ENCODE data around the gene TLCD3A. TPM values are rescaled to one million over a fixed set of nuclear protein-coding genes. Genes with fewer than 3 reads are reported as not detected.

TLCD3A gene
- total RNA-seq, 1 experiment from 2014 or later: 13.4 TPM

DNA sequence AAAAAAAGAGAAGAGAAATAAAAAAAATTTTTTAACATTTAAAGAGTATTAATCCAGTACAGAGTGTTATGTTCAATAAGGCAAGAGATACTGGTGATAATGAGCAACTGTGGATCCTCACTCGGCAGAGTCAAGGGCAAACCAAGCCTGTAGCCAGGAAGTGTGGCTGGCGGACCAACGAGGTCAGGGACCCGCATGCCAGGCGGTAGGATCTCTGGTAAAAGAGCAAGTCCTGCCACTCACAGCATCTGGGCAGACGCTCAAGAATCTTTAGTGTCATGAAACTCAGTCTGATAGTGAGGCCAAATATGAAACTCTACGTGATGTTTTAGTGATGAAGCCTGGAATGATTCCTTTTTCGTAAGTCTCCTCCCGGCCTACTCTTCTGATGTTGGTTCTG is 28.0 kb downstream of the TLCD3A start:
- no peak overlapping the region for H3K4me3 ChIP-seq (ENCODE audit: low read depth, low read length)
- TF ChIP-seq, protein P1, sequence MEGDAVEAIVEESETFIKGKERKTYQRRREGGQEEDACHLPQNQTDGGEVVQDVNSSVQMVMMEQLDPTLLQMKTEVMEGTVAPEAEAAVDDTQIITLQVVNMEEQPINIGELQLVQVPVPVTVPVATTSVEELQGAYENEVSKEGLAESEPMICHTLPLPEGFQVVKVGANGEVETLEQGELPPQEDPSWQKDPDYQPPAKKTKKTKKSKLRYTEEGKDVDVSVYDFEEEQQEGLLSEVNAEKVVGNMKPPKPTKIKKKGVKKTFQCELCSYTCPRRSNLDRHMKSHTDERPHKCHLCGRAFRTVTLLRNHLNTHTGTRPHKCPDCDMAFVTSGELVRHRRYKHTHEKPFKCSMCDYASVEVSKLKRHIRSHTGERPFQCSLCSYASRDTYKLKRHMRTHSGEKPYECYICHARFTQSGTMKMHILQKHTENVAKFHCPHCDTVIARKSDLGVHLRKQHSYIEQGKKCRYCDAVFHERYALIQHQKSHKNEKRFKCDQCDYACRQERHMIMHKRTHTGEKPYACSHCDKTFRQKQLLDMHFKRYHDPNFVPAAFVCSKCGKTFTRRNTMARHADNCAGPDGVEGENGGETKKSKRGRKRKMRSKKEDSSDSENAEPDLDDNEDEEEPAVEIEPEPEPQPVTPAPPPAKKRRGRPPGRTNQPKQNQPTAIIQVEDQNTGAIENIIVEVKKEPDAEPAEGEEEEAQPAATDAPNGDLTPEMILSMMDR (IDR thresholded peaks at IDR 0.05; ENCODE audit: insufficient read depth in 1 of 2, low read depth in 1 of 2, low read length in 1 of 2, severe bottlenecking in 1 of 2, unreplicated experiment in 1 of 2): no peak
- H3K4me1 Mint-ChIP-seq (ENCODE audit: low read depth, unreplicated experiment): peaks cover 8% of the 10 kb centered on the region
- ChIA-PET POLR2A (no interaction called here), CTCF (no interaction called here)
- no peaks in the 10 kb centered on the region for H3K27me3 Mint-ChIP-seq (ENCODE audit: insufficient read depth, unreplicated experiment)
- H3K4me1 ChIP-seq: no peaks in the 10 kb centered on the region
- H3K9me3 Mint-ChIP-seq (ENCODE audit: unreplicated experiment): no peaks in the 10 kb centered on the region
- peaks cover 53% of the 10 kb centered on the region for H3K36me3 Mint-ChIP-seq (ENCODE audit: insufficient read depth, unreplicated experiment)
- intact Hi-C loops (cut with micrococcal nuclease; ENCODE audit: unreplicated experiment): no loop called here
- no peak for DNase-seq
- no peak overlapping the region for H3K27ac Mint-ChIP-seq (ENCODE audit: unreplicated experiment)
- no peaks in the 10 kb centered on the region for H3K27me3 ChIP-seq (replicated peaks; ENCODE audit: control insufficient read depth, insufficient read depth, low read length)
- H3K36me3 ChIP-seq (ENCODE audit: control insufficient read depth, insufficient read depth, low read length): no peaks in the 10 kb centered on the region
- H3K4me3 Mint-ChIP-seq (ENCODE audit: unreplicated experiment): no peak overlapping the region
- no TSS peak for BruUV-seq (replicated peaks)
- H3K9me3 ChIP-seq: no peaks in the 10 kb centered on the region

DNA sequence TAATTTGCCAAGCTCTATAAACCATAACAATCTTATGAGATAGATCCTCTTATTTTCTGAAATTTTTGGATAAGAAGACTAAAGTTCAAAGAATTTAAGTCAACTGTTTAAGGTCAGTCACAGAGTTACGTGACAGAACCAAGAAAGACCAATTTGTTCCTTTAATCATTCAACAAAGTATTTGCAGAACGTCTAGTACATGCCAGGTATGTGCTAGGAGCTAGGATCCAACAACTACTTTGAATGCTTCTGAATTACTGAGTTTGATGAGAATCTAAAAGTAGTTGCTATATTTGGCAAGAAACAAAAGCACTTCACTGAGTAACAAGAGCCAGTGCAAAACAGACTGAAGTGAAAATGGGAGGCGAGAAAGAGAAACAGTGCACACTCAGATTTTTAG is 34.7 kb downstream of the TLCD3A start:
- CTCF ChIA-PET: no interaction called here
- TF ChIP-seq, protein P1 (IDR thresholded peaks at IDR 0.05; ENCODE audit: insufficient read depth in 1 of 2, low read depth in 1 of 2, low read length in 1 of 2, severe bottlenecking in 1 of 2, unreplicated experiment in 1 of 2): no peak
- Mint-ChIP-seq H3K36me3 (ENCODE audit: insufficient read depth, unreplicated experiment) (peaks cover 66% of the 10 kb centered on the region), H3K27me3 (ENCODE audit: insufficient read depth, unreplicated experiment) (no peaks in the 10 kb centered on the region), H3K27ac (ENCODE audit: unreplicated experiment) (no peak overlapping the region), H3K4me3 (ENCODE audit: unreplicated experiment) (no peak overlapping the region), H3K9me3 (ENCODE audit: unreplicated experiment) (no peaks in the 10 kb centered on the region), H3K4me1 (ENCODE audit: low read depth, unreplicated experiment) (no peaks in the 10 kb centered on the region)
- intact Hi-C loops (cut with micrococcal nuclease; ENCODE audit: unreplicated experiment): no loop called here
- no peaks in the 10 kb centered on the region for H3K36me3 ChIP-seq (ENCODE audit: control insufficient read depth, insufficient read depth, low read length)
- DNase-seq: no peak
- H3K4me1 ChIP-seq: no peaks in the 10 kb centered on the region
- H3K4me3 ChIP-seq (ENCODE audit: low read depth, low read length): no peak overlapping the region
- BruUV-seq (replicated peaks): no TSS peak
- POLR2A ChIA-PET: no interaction called here
- H3K9me3 ChIP-seq: no peaks in the 10 kb centered on the region
- H3K27me3 ChIP-seq (replicated peaks; ENCODE audit: control insufficient read depth, insufficient read depth, low read length): no peaks in the 10 kb centered on the region

DNA sequence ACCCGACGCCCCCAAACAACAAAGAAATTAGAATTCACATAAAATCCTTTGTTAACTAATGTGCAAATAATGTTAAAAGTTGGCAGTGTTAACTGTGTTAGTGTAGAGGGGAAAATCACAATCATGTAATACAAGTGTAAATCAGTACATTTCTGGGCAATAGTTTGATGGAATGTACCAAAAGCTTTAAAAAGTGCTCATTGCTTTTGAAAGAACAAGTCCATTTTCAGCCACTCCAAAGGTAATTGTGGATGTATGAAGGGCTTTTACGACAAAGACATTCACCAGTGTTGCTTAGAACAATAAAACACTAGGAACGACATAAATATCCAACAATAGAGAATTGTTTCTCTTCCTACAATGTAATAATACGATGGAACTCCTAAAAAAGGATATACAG is 40.6 kb downstream of the TLCD3A start:
- H3K27me3 Mint-ChIP-seq (ENCODE audit: insufficient read depth, unreplicated experiment): no peaks in the 10 kb centered on the region
- Histone ChIP-seq H3K27me3 (replicated peaks; ENCODE audit: control insufficient read depth, insufficient read depth, low read length) (no peaks in the 10 kb centered on the region), H3K4me3 (ENCODE audit: low read depth, low read length) (no peak overlapping the region), H3K9me3 (no peaks in the 10 kb centered on the region), H3K36me3 (ENCODE audit: control insufficient read depth, insufficient read depth, low read length) (no peaks in the 10 kb centered on the region), H3K4me1 (no peaks in the 10 kb centered on the region)
- no TSS peak for BruUV-seq (replicated peaks)
- intact Hi-C loops (cut with micrococcal nuclease; ENCODE audit: unreplicated experiment): no loop called here
- H3K27ac Mint-ChIP-seq (ENCODE audit: unreplicated experiment): no peak overlapping the region
- DNase-seq: no peak
- TF ChIP-seq, protein P1 (IDR thresholded peaks at IDR 0.05; ENCODE audit: insufficient read depth in 1 of 2, low read depth in 1 of 2, low read length in 1 of 2, severe bottlenecking in 1 of 2, unreplicated experiment in 1 of 2): no peak
- CTCF ChIA-PET: no interaction called here
- H3K9me3 Mint-ChIP-seq (ENCODE audit: unreplicated experiment): no peaks in the 10 kb centered on the region
- no peak overlapping the region for H3K4me3 Mint-ChIP-seq (ENCODE audit: unreplicated experiment)
- no peaks in the 10 kb centered on the region for H3K4me1 Mint-ChIP-seq (ENCODE audit: low read depth, unreplicated experiment)
- POLR2A ChIA-PET: no interaction called here
- H3K36me3 Mint-ChIP-seq (ENCODE audit: insufficient read depth, unreplicated experiment): peaks cover 82% of the 10 kb centered on the region
